Loucy (cell line): Measurements from ENCODE around the gene MPHOSPH9.
"Not testable (repeated sequence)": the region's sequence is repeated elsewhere in the genome, so short reads cannot be mapped to it uniquely, and the experiment has no call there.

Experiments
- H2AFZ ChIP-seq: fragments of 200-600 bp; sonication (generic); 2 replicates; pipeline ENCODE4 v1.6.0; 2016; ENCODE audit warnings: antibody characterized with exemption, mild to moderate bottlenecking, low read length, moderate library complexity
- H3F3A ChIP-seq: fragments of 200-600 bp; 2 replicates; pipeline ENCODE4 v1.6.0; 2016; ENCODE audit warnings: antibody characterized with exemption, low read depth, mild to moderate bottlenecking
- H3K27me3 ChIP-seq: fragments of 200-600 bp; sonication (generic); 2 replicates; pipeline ENCODE4 v1.6.1; 2014; ENCODE audit warnings: low read length, mild to moderate bottlenecking; ENCODE audit not compliant: insufficient read depth, poor library complexity, severe bottlenecking
- H3K36me3 ChIP-seq: fragments of 200-600 bp; sonication (generic); 2 replicates; pipeline ENCODE4 v1.6.1; 2016; ENCODE audit warnings: low read length; ENCODE audit not compliant: insufficient read depth
- H3K4me1 ChIP-seq: fragments of 200-600 bp; sonication (generic); 2 replicates; pipeline ENCODE4 v1.5.1; 2014; ENCODE audit warnings: low read length, mild to moderate bottlenecking; ENCODE audit not compliant: insufficient read depth, poor library complexity, severe bottlenecking
- H3K4me2 ChIP-seq: fragments of 200-600 bp; sonication (generic); 2 replicates; pipeline ENCODE4 v1.6.0; 2014; ENCODE audit warnings: antibody characterized with exemption, low read length, low read depth, mild to moderate bottlenecking; ENCODE audit not compliant: poor library complexity, severe bottlenecking
- H3K4me3 ChIP-seq: fragments of 200-600 bp; sonication (generic); 2 replicates; pipeline ENCODE4 v1.5.1; 2014; ENCODE audit warnings: low read length, mild to moderate bottlenecking, mixed read lengths; ENCODE audit not compliant: poor library complexity, severe bottlenecking
- H3K79me2 ChIP-seq: fragments of 200-600 bp; sonication (generic); 2 replicates; pipeline ENCODE4 v1.6.1; 2014; ENCODE audit warnings: low read length; ENCODE audit not compliant: insufficient read depth
- H3K9ac ChIP-seq: fragments of 200-600 bp; sonication (generic); 2 replicates; pipeline ENCODE4 v1.6.0; 2014; ENCODE audit warnings: mild to moderate bottlenecking, low read depth, low read length, moderate library complexity; ENCODE audit not compliant: poor library complexity, severe bottlenecking
- H3K9me2 ChIP-seq: fragments of 200-600 bp; sonication (generic); replicated peaks from 2 replicates; pipeline ENCODE4 v1.6.1; 2016; ENCODE audit warnings: low read depth, low read length, mixed read lengths
- H3K9me3 ChIP-seq: fragments of 200-600 bp; sonication (generic); 2 replicates; pipeline ENCODE4 v1.6.1; 2014; ENCODE audit warnings: mild to moderate bottlenecking, antibody characterized with exemption, low read length, low read depth; ENCODE audit not compliant: insufficient read depth
- H4K20me1 ChIP-seq: fragments of 200-600 bp; sonication (generic); 2 replicates; pipeline ENCODE4 v1.6.0; 2014; ENCODE audit warnings: antibody characterized with exemption, low read length, mild to moderate bottlenecking; ENCODE audit not compliant: insufficient read depth, poor library complexity, severe bottlenecking
- EZH2phosphoT487 ChIP-seq: fragments of 200-600 bp; IDR thresholded peaks from 2 replicates; pipeline ENCODE4 v1.6.1; 2018; ENCODE audit warnings: antibody characterized with exemption, mild to moderate bottlenecking, moderate library complexity, borderline replicate concordance
- TF ChIP-seq, protein P1 (sequence below): fragments of 200-600 bp; sonication (generic); conservative IDR thresholded peaks from 2 replicates; pipeline ENCODE4 v1.5.1; 2014; ENCODE audit warnings: mild to moderate bottlenecking, antibody characterized with exemption, low read length

MPHOSPH9 gene

DNA sequence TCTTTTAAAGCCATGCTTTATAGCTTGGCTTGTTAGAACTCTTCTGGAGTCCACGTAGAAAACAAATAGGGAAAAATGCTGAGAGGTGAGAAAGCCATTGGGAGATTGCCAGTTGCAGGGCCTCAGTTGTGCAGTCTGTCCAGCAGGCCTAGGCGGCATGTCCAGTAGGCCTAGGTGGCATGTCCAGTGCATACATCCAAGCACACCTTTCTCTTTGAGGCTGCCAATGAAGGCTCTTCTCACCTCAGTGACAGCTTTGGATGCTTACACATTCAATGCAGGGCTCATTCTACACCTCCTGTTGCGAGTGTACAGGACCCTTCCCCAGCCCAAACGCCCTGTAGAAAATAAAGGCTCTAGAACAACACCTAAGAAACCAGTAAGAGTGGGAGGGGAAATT is 25.7 kb upstream of the MPHOSPH9 start:
- TF ChIP-seq, protein P1, sequence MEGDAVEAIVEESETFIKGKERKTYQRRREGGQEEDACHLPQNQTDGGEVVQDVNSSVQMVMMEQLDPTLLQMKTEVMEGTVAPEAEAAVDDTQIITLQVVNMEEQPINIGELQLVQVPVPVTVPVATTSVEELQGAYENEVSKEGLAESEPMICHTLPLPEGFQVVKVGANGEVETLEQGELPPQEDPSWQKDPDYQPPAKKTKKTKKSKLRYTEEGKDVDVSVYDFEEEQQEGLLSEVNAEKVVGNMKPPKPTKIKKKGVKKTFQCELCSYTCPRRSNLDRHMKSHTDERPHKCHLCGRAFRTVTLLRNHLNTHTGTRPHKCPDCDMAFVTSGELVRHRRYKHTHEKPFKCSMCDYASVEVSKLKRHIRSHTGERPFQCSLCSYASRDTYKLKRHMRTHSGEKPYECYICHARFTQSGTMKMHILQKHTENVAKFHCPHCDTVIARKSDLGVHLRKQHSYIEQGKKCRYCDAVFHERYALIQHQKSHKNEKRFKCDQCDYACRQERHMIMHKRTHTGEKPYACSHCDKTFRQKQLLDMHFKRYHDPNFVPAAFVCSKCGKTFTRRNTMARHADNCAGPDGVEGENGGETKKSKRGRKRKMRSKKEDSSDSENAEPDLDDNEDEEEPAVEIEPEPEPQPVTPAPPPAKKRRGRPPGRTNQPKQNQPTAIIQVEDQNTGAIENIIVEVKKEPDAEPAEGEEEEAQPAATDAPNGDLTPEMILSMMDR: no peak
- TF ChIP-seq EZH2phosphoT487: no peak

DNA sequence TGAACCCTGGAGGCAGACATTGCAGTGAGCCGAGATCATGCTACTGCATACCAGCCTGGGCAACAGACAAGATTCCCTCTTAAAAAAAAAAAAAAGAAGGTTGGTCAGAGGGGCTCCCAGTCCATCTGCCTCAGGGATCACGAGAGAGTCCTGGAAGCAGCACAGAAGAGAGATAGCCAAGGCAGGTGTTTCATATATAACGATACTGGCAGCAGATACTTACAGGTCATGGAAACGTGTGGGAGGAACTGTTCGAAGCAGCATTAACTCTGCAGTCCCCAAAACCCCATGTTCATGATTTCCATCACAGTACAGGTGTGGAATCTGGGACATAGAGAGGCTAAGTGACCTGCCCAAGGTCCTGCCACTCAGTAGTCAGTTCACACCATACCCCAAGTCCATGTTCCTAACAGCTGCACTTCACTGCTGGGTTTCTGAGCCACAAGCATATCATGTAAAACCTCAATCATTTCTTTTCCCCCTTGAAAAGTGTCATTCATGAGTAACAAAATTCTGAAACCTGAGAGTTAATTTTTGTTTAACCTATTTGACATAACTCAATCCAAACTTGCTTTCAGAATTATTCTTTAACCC is 22.0 kb upstream of the MPHOSPH9 start:
- H3K9me2 ChIP-seq: no peaks in the 10 kb centered on the region
- no peaks in the 10 kb centered on the region for H3K9me3 ChIP-seq
- TF ChIP-seq, protein P1: no peak
- no peak for TF ChIP-seq EZH2phosphoT487
- H3K4me1 ChIP-seq: no peaks in the 10 kb centered on the region
- no peak overlapping the region for H3K4me3 ChIP-seq
- H3K79me2 ChIP-seq: peaks cover 22% of the 10 kb centered on the region; the same call in 1 of the 2 replicates
- peaks cover 59% of the 10 kb centered on the region; the same call in 1 of the 2 replicates for H3K36me3 ChIP-seq
- no peak overlapping the region for H2AFZ ChIP-seq
- no peak overlapping the region for H3K4me2 ChIP-seq
- H3F3A ChIP-seq: no peaks in the 10 kb centered on the region
- H4K20me1 ChIP-seq: peaks cover 3% of the 10 kb centered on the region
- no peak overlapping the region for H3K9ac ChIP-seq
- no peaks in the 10 kb centered on the region for H3K27me3 ChIP-seq

More for the DNA sequence above, 25.7 kb upstream of the MPHOSPH9 start:
- Histone ChIP-seq H4K20me1 (no peaks in the 10 kb centered on the region), H3K4me1 (no peaks in the 10 kb centered on the region), H3K27me3 (no peaks in the 10 kb centered on the region), H3K36me3 (peaks cover 86% of the 10 kb centered on the region; the same call in 1 of the 2 replicates), H3F3A (no peaks in the 10 kb centered on the region), H3K4me2 (no peak overlapping the region), H3K9ac (no peak overlapping the region), H3K9me3 (no peaks in the 10 kb centered on the region), H3K79me2 (peaks cover 17% of the 10 kb centered on the region; the same call in 1 of the 2 replicates), H2AFZ (no peak overlapping the region), H3K9me2 (no peaks in the 10 kb centered on the region), H3K4me3 (no peak overlapping the region)

DNA sequence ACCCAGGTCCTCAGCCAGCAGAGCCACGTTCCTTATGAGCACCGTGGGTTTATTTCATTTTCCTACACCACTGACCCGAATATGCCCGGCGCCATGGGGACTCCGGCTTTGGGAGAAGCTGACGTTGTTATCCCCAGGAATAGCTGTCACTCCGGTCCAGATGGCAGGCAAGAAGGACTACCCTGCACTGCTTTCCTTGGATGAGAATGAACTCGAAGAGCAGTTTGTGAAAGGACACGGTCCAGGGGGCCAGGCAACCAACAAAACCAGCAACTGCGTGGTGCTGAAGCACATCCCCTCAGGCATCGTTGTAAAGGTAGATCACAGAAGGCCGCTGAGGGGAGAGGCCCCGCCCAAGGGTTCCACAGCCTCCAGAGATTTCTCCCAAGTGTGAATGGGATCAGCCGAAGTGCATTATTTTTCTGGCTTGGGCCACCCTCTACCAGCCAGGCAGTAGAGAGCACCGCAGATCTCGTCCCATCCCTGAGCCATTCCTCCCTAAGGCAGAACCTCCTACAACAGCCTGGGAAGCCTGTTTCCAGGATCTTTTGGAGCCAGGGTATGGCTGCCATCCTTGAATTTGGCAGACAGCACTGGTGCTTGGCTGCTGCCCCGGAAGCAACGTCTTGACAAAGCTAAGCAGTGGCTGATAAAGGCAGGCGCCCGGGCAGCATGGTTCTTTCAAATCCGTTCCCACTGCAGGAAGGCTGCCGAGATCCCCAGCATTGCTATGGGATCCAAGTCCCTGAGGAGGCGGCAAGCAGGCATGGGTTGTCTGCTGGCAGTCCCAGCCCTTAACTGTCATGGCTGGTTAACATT is 20.9 kb upstream of the MPHOSPH9 start:
- TF ChIP-seq, protein P1: no peak
- peaks cover 48% of the 10 kb centered on the region; the same call in 1 of the 2 replicates for H3K36me3 ChIP-seq

DNA sequence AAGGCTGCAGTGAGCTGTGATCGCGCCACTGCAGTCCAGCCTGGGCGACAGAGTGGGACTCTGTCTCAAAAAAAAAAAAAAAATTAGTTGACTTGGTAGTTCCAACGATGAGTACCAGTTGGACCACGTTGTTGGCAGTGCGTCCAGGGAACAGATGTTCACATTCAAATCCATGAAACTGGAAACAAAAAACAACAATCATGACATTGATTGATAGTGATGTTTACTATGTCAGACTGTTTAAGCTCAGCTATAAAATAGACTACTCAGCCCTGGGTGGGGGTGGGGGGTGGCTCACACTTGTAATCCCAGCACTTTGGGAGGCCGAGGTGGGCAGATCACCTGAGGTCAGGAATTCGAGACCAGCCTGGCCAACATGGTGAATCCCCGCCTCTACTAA is 19.4 kb upstream of the MPHOSPH9 start:
- H4K20me1 ChIP-seq, H3K9me2 ChIP-seq, H3K4me3 ChIP-seq, H3K4me2 ChIP-seq, H2AFZ ChIP-seq, H3K9ac ChIP-seq, H3K9me3 ChIP-seq, H3F3A ChIP-seq, H3K27me3 ChIP-seq, H3K4me1 ChIP-seq: not testable (repeated sequence)
- H3K36me3 ChIP-seq: peaks cover 35% of the 10 kb centered on the region; the same call in 1 of the 2 replicates
- H3K79me2 ChIP-seq: peaks cover 36% of the 10 kb centered on the region; the same call in 1 of the 2 replicates

More for the DNA sequence above, 20.9 kb upstream of the MPHOSPH9 start:
- Histone ChIP-seq H3K9ac (no peak overlapping the region), H3K79me2 (peaks cover 29% of the 10 kb centered on the region; the same call in 1 of the 2 replicates), H3K4me2 (no peak overlapping the region), H3F3A (no peaks in the 10 kb centered on the region), H2AFZ (no peak overlapping the region), H4K20me1 (peaks cover 3% of the 10 kb centered on the region), H3K9me2 (no peaks in the 10 kb centered on the region), H3K4me3 (no peak overlapping the region), H3K4me1 (no peaks in the 10 kb centered on the region), H3K9me3 (no peaks in the 10 kb centered on the region), H3K27me3 (no peaks in the 10 kb centered on the region)
